DMS153 treated with DMSO at 0.1 percent for 48 hours (cell line): ENCODE data around the gene PRSS36.
"Not testable (repeated sequence)": the region's sequence is repeated elsewhere in the genome, so short reads cannot be mapped to it uniquely, and the experiment has no call there.

Experiments
- DNase-seq: peaks from one replicate; lab custom pipeline; 2025; ENCODE audit not compliant: unreplicated experiment; lab: John Stamatoyannopoulos, UW

Gene PRSS36

GRCh38 chr16:31184888-31185287 lies 35.0 kb upstream of the PRSS36 start:
- DNase-seq = no peak

- DNase-seq = no peak
Measured at GRCh38 chr16:31183432-31184428, 33.9 kb upstream of the PRSS36 start.

GRCh38 chr16:31182391-31182790 lies 32.5 kb upstream of the PRSS36 start:
- DNase-seq = no peak

- no peak for DNase-seq
Measured at GRCh38 chr16:31181102-31181830, 31.4 kb upstream of the PRSS36 start.

GRCh38 chr16:31179747-31180459 lies 30.0 kb upstream of the PRSS36 start, which contains the start of gene FUS:
Gene FUS (plus strand): TSS chr16:31180139. CDS start chr16:31180215, 76 bp downstream.
- DNase-seq = peak; percentile 84

- no peak for DNase-seq
Measured at GRCh38 chr16:31179219-31179746, 29.4 kb upstream of the PRSS36 start.

- DNase-seq = no peak
Measured at GRCh38 chr16:31177136-31177535, 27.3 kb upstream of the PRSS36 start.

GRCh38 chr16:31170048-31170447 lies 20.2 kb upstream of the PRSS36 start:
- peak; percentile 9 for DNase-seq

GRCh38 chr16:31168848-31169247 lies 19.0 kb upstream of the PRSS36 start:
- DNase-seq = no peak

GRCh38 chr16:31167315-31167714 lies 17.4 kb upstream of the PRSS36 start:
- DNase-seq = no peak

GRCh38 chr16:31157136-31157535 lies 7.3 kb upstream of the PRSS36 start:
- no peak for DNase-seq

GRCh38 chr16:31150976-31151375 lies 1.1 kb upstream of the PRSS36 start:
- DNase-seq = not testable (repeated sequence)

GRCh38 chr16:31149332-31149731 lies 534 bp downstream of the PRSS36 start:
- DNase-seq = no peak

GRCh38 chr16:31148896-31149295 lies 970 bp downstream of the PRSS36 start:
- no peak for DNase-seq

- DNase-seq = no peak
Measured at GRCh38 chr16:31148281-31148728, 1.6 kb downstream of the PRSS36 start.

GRCh38 chr16:31147574-31147973 lies 2.3 kb downstream of the PRSS36 start:
- no peak for DNase-seq

- peak; percentile 3 for DNase-seq
Measured at GRCh38 chr16:31145398-31145990, 4.4 kb downstream of the PRSS36 start.

- DNase-seq = not testable (repeated sequence)
Measured at GRCh38 chr16:31144418-31144817, 5.4 kb downstream of the PRSS36 start.

- DNase-seq = no peak
Measured at GRCh38 chr16:31143694-31144148, 6.1 kb downstream of the PRSS36 start.

- DNase-seq = no peak
Measured at GRCh38 chr16:31143011-31143693, 6.7 kb downstream of the PRSS36 start.
